Colonic mucosa (tissue), 4 donors: ENCODE measurements around the gene TNFRSF13B. TPM values are rescaled to one million over a fixed set of nuclear protein-coding genes. Genes with fewer than 3 reads are reported as not detected.
A peak's percentile ranks its signal among the peaks of the same experiment; 100 is the strongest.

Experiments used
- DNase-seq: peaks from one replicate; pipeline ENCODE4 v3.0.0-alpha.2; 2020
- H3K27ac ChIP-seq: fragments of 200-600 bp; one replicate; pipeline ENCODE4 v1.8.0; 2021
- H3K27me3 ChIP-seq: fragments of 200-600 bp; one replicate; pipeline ENCODE4 v1.8.0; 2021
- H3K36me3 ChIP-seq: fragments of 200-600 bp; one replicate; pipeline ENCODE4 v1.8.0; 2021
- H3K4me1 ChIP-seq: fragments of 200-600 bp; one replicate; pipeline ENCODE4 v1.8.0; 2021; ENCODE audit warnings: mild to moderate bottlenecking
- H3K4me3 ChIP-seq: fragments of 200-600 bp; one replicate; pipeline ENCODE4 v1.8.0; 2021
- H3K9ac ChIP-seq, 2 donors: one replicate each; pipeline ENCODE4 v1.7.0; 2013; ENCODE audit warnings: control low read depth in 2 of 2, low read depth in 2 of 2, low read length in 2 of 2
- H3K9me3 ChIP-seq: fragments of 200-600 bp; one replicate; pipeline ENCODE4 v1.8.0; 2021
- intact Hi-C: fragments of 100-400 bp; cut with DNase I; formaldehyde crosslinking; loops from one replicate; pipeline ENCODE4 v1.14.1; 2022
- total RNA-seq, 2 donors: library from RNA; stranded (reverse); fragmentation: NEBNext Ultra II Directional in 1 of 2; extraction: Animal tissue kit (Norgen Biotek cat#: 25700) in 1 of 2; gene quantifications; one replicate each; pipeline ENCODE4 v1.2.1, GENCODE V29; 2021
- TF ChIP-seq, protein P1 (sequence below): fragments of 200-600 bp; IDR thresholded peaks from one replicate; pipeline ENCODE4 v1.8.0; 2022; ENCODE audit warnings: antibody characterized with exemption, mild to moderate bottlenecking
- donor health status: healthy.
- donor health status: DM: no; HTN: no; CAD: no.
- donor health status: DM: no; HTN: no; CAD: no.

The TNFRSF13B gene
- 1 to 10 TPM in 1 of 2 donors, under 1 TPM in 1; 0.42 to 1.1 TPM for total RNA-seq

DNA sequence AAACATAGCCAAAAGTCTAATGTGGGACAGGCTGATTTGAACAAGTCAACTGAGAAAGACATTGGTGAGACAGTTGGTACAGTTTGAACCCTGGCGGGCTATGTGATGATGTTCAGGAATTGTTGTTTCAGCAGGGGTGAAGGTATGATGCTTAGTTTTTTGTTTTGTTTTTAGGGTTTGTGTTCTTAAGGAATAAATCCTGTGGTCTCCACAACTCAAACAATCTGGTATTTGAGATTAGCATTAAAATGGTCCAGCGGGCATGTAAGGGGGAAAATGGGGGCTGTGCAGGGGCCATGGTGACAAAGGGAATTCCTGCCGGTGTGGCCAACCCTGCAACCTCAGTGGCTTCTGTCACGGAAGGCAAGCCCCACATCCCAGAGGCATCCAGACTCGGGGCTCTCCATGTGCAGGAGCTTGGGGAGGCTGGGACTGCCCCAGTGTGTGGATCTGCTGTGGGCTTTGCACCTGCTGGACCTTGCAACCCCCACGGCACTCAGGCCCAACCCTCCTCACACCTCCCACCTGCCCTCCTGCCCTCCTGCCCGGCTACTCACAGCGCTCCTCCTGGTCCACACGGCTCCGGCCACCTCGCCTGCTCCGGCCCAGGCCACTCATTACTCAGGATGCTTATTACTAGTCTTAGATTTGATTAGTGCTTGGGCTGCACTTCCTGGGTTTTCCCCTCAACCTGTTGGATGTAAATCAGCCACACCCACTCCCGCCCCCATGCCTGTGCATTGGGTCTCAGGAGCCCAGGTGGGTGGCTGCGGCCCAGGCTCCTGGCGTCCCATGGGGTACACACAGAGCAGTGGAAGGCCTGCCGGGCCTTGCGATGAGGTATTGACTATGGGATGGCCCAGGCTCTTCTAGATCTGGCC is at the start of gene TNFRSF13B:
TNFRSF13B (minus strand) TSS at position 661 of the 881 bp plus-strand sequence; CDS start at position 618, 43 bp downstream.
- no peak within 1 kb of the TSS for H3K27ac ChIP-seq
- H3K4me1 ChIP-seq, result no peaks in the 10 kb centered on the region
- intact Hi-C loops, result no loop called here
- H3K9ac ChIP-seq, result no peak within 1 kb of the TSS
- no peaks in the 10 kb centered on the region for H3K27me3 ChIP-seq
- H3K36me3 ChIP-seq, result no peaks in the 10 kb centered on the region
- TF ChIP-seq, protein P1, sequence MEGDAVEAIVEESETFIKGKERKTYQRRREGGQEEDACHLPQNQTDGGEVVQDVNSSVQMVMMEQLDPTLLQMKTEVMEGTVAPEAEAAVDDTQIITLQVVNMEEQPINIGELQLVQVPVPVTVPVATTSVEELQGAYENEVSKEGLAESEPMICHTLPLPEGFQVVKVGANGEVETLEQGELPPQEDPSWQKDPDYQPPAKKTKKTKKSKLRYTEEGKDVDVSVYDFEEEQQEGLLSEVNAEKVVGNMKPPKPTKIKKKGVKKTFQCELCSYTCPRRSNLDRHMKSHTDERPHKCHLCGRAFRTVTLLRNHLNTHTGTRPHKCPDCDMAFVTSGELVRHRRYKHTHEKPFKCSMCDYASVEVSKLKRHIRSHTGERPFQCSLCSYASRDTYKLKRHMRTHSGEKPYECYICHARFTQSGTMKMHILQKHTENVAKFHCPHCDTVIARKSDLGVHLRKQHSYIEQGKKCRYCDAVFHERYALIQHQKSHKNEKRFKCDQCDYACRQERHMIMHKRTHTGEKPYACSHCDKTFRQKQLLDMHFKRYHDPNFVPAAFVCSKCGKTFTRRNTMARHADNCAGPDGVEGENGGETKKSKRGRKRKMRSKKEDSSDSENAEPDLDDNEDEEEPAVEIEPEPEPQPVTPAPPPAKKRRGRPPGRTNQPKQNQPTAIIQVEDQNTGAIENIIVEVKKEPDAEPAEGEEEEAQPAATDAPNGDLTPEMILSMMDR, result no peak
- no peak for DNase-seq
- no peak within 1 kb of the TSS for H3K4me3 ChIP-seq
- H3K9me3 ChIP-seq, result no peaks in the 10 kb centered on the region

DNA sequence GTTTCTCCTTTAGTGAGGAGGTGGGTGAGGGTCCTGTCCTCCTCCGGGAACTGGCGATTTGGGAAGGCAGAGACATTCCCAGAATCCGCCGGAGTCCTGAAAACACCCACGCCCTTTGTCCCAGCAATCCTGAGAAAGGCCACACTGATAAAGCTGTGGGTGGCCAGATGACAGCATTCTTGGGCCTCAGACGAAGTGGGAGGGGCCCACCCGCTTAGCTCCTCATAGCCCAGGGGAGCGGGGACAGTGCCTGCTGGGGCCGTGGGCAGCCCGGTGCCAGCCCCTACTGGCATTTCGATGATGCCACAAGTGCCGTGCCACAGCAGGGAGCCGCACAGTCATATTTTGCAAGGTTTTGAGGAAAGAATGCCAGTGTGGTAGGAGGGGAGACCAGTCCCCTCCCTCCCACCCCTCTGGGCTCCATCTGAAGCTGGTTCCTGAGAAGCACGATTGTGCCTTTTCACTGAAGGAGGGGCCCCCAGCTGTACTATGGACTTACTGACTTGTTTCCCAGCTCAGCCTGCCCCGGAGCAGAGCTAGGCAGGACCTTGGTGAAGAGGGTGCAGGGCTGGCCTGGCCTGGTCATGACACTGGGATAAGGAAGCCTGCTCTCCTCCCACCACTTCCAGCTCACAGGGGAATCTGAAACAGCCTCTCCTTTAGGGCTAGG is 49.4 kb upstream of the TNFRSF13B start:
- no peak for DNase-seq
- intact Hi-C loops, result no loop called here
- Histone ChIP-seq H3K27ac (no peak overlapping the region), H3K27me3 (no peaks in the 10 kb centered on the region), H3K9ac (peak overlapping the region in 1 of 2 donors; percentile 35), H3K4me1 (no peaks in the 10 kb centered on the region), H3K9me3 (no peaks in the 10 kb centered on the region), H3K36me3 (no peaks in the 10 kb centered on the region), H3K4me3 (no peak overlapping the region)
- TF ChIP-seq, protein P1, result no peak

DNA sequence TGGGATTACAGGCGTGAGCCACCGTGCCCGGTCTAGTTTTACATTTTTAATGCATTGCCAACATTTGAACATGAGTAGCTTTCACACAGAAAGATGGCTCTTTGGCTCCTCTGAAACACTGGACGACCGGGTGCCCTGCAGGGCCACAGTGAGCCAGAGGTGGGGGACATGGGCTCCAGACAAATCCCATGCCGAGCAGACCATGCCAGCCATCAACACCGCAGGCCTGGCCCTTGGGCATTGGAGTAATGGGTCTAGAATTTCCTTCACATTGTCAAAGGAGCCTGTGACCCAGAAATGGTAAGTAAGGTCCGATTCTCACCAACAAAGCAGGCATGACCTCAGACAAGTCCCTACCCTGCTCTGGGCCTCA is 48.9 kb upstream of the TNFRSF13B start:
- intact Hi-C loops, result no loop called here
- no peak overlapping the region for H3K27ac ChIP-seq

DNA sequence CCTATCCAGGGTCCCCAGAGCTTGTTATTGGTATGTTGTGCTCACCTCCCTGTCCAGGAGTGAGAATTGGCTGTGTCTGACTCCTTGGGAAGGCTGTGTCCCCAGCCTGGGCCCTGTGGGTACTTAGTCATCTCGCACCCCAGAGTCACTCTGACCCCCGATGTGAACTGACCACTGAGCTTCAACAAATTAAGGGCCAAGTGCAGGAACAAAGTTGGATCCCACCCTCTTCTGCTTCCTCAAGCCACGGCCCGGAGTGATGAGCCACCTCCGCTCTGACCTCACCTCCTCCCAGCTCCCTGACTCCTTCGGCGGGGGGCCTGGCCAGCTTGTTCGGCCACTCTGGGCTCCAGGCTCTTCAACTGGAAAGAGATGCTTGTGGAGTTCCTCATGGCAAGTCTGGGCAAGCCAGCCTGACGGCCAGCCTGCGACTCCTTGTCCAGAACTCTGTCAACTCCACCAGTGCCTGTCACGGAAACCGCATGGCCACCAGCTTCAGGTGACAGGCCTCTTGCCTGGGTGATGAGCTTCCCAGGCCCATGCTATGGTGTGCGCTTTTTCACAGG is 48.1 kb upstream of the TNFRSF13B start:
- no peak overlapping the region for H3K9ac ChIP-seq
- no peaks in the 10 kb centered on the region for H3K9me3 ChIP-seq
- H3K27ac ChIP-seq, result no peak overlapping the region

More for the DNA sequence above, 48.9 kb upstream of the TNFRSF13B start:
- H3K4me3 ChIP-seq, result no peak overlapping the region
- no peaks in the 10 kb centered on the region for H3K36me3 ChIP-seq
- H3K9ac ChIP-seq, result peak overlapping the region in 1 of 2 donors; percentile 35
- no peaks in the 10 kb centered on the region for H3K4me1 ChIP-seq
- TF ChIP-seq, protein P1, result no peak
- no peak for DNase-seq
- no peaks in the 10 kb centered on the region for H3K9me3 ChIP-seq
- no peaks in the 10 kb centered on the region for H3K27me3 ChIP-seq

DNA sequence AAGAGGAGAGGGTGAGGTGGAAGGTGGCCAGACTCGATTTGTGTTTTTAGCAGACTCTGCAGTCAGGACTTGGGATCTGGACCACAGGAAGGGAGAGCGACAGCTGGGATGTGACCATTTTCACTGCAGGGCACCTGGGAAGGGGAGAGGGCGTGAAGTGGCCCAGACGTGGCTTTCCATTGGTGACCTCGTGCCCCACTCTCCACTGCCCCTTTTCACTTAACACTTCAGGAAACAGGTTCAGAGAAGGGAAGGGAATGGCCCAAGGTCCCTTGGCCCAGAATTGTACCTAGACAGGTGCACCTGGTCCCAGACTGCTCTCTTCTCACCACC is 47.5 kb upstream of the TNFRSF13B start:
- no peak overlapping the region for H3K4me3 ChIP-seq
- intact Hi-C loops, result no loop called here
- H3K4me1 ChIP-seq, result no peaks in the 10 kb centered on the region
- H3K36me3 ChIP-seq, result no peaks in the 10 kb centered on the region
- H3K27ac ChIP-seq, result no peak overlapping the region
- H3K9ac ChIP-seq, result no peak overlapping the region
- H3K27me3 ChIP-seq, result no peaks in the 10 kb centered on the region
- no peak for DNase-seq
- H3K9me3 ChIP-seq, result no peaks in the 10 kb centered on the region
- TF ChIP-seq, protein P1, result no peak

More for the DNA sequence above, 48.1 kb upstream of the TNFRSF13B start:
- TF ChIP-seq, protein P1, result no peak
- DNase-seq, result no peak
- H3K4me1 ChIP-seq, result no peaks in the 10 kb centered on the region
- intact Hi-C loops, result no loop called here
- no peak overlapping the region for H3K4me3 ChIP-seq
- H3K27me3 ChIP-seq, result no peaks in the 10 kb centered on the region
- H3K36me3 ChIP-seq, result no peaks in the 10 kb centered on the region
